Measurements from ENCODE around the gene MYH10.
"Not testable (repeated sequence)": the region's sequence is repeated elsewhere in the genome, so short reads cannot be mapped to it uniquely, and the experiment has no call there.

The MYH10 gene

GRCh38 chr17:8630227-8630801, at the start of gene MYH10:
TSS of gene MYH10 (minus strand) at chr17:8630725. CDS start at chr17:8623246, 7,479 bp downstream.
- DNase-seq (ENCODE audit: low read depth) = no peak

GRCh38 chr17:8679126-8679525, 48.6 kb upstream of the MYH10 start:
- DNase-seq (ENCODE audit: low read depth) = no peak

GRCh38 chr17:8675306-8675705, 44.8 kb upstream of the MYH10 start:
- DNase-seq (ENCODE audit: low read depth) = no peak

GRCh38 chr17:8674344-8675305, 44.1 kb upstream of the MYH10 start:
- no peak for DNase-seq (ENCODE audit: low read depth)

- no peak for DNase-seq (ENCODE audit: low read depth)
Observed at GRCh38 chr17:8673612-8674011, 43.1 kb upstream of the MYH10 start.

GRCh38 chr17:8672326-8672725, 41.8 kb upstream of the MYH10 start:
- no peak for DNase-seq (ENCODE audit: low read depth)

GRCh38 chr17:8670421-8670820, 39.9 kb upstream of the MYH10 start:
- DNase-seq (ENCODE audit: low read depth) = no peak

GRCh38 chr17:8668176-8668740, 37.7 kb upstream of the MYH10 start:
- no peak for DNase-seq (ENCODE audit: low read depth)

- no peak for DNase-seq (ENCODE audit: low read depth)
Observed at GRCh38 chr17:8667421-8667820, 36.9 kb upstream of the MYH10 start.

- no peak for DNase-seq (ENCODE audit: low read depth)
Observed at GRCh38 chr17:8665684-8666083, 35.2 kb upstream of the MYH10 start.

- no peak for DNase-seq (ENCODE audit: low read depth)
Observed at GRCh38 chr17:8664456-8665126, 34.1 kb upstream of the MYH10 start.

GRCh38 chr17:8662973-8663372, 32.4 kb upstream of the MYH10 start:
- no peak for DNase-seq (ENCODE audit: low read depth)

- DNase-seq (ENCODE audit: low read depth) = no peak
Observed at GRCh38 chr17:8662076-8662831, 31.7 kb upstream of the MYH10 start.

GRCh38 chr17:8660709-8661108, 30.2 kb upstream of the MYH10 start:
- not testable (repeated sequence) for DNase-seq (ENCODE audit: low read depth)

- no peak for DNase-seq (ENCODE audit: low read depth)
Observed at GRCh38 chr17:8659758-8660410, 29.4 kb upstream of the MYH10 start.

GRCh38 chr17:8658810-8659209, 28.3 kb upstream of the MYH10 start:
- no peak for DNase-seq (ENCODE audit: low read depth)

GRCh38 chr17:8656693-8657092, 26.2 kb upstream of the MYH10 start:
- no peak for DNase-seq (ENCODE audit: low read depth)

GRCh38 chr17:8654822-8655221, 24.3 kb upstream of the MYH10 start:
- no peak for DNase-seq (ENCODE audit: low read depth)

GRCh38 chr17:8651013-8651412, 20.5 kb upstream of the MYH10 start:
- no peak for DNase-seq (ENCODE audit: low read depth)

- no peak for DNase-seq (ENCODE audit: low read depth)
Observed at GRCh38 chr17:8650119-8650499, 19.6 kb upstream of the MYH10 start.
